CD14-positive monocyte (primary cell): ENCODE results near the gene EEIG2. TPM values are rescaled to one million over a fixed set of nuclear protein-coding genes. Genes with fewer than 3 reads are reported as not detected.
A peak's percentile ranks its signal among the peaks of the same experiment; 100 is the strongest.
"Not testable (repeated sequence)": the region's sequence is repeated elsewhere in the genome, so short reads cannot be mapped to it uniquely, and the experiment has no call there.

Experiments used
- DNase-seq, 3 donors: peaks; one replicate each; pipeline ENCODE4 v3.0.0-alpha.2; 2011 to 2022
- H2AFZ ChIP-seq: 2 replicates; pipeline ENCODE4 v1.6.0; 2012; ENCODE audit warnings: mild to moderate bottlenecking, low read depth, low read length, inconsistent platforms; ENCODE audit not compliant: insufficient read depth, poor library complexity, severe bottlenecking
- H3K27ac ChIP-seq, 2 donors: 1 replicate in 1 of 2; 2 replicates in 1 of 2; pipeline ENCODE4 v1.5.1; 2012 to 2013; ENCODE audit warnings: low read length in 2 of 2, control low read depth in 1 of 2, inconsistent platforms in 1 of 2, low read depth in 1 of 2, mild to moderate bottlenecking in 1 of 2
- H3K27me3 ChIP-seq, 2 donors: one replicate each; pipeline versions ENCODE4 v1.6.0 to v1.6.1; 2011 to 2013; ENCODE audit warnings: low read length in 2 of 2; ENCODE audit not compliant: control insufficient read depth in 2 of 2, insufficient read depth in 2 of 2
- H3K36me3 ChIP-seq, 2 donors: replicated peaks in 1 of 2; 1 replicate in 1 of 2; 2 replicates in 1 of 2; pipeline versions ENCODE4 v1.5.1 to v1.6.1; 2012 to 2013; ENCODE audit warnings: low read length in 2 of 2, control low read depth in 1 of 2, inconsistent platforms in 1 of 2, mild to moderate bottlenecking in 1 of 2; ENCODE audit not compliant: insufficient read depth in 2 of 2, control insufficient read depth in 1 of 2
- H3K4me1 ChIP-seq, 2 donors: 1 replicate in 1 of 2; 2 replicates in 1 of 2; pipeline versions ENCODE4 v1.5.1 to v1.6.1; 2012 to 2013; ENCODE audit warnings: low read length in 2 of 2, control low read depth in 1 of 2, inconsistent platforms in 1 of 2, mild to moderate bottlenecking in 1 of 2, moderate library complexity in 1 of 2; ENCODE audit not compliant: insufficient read depth in 2 of 2, control insufficient read depth in 1 of 2
- H3K4me2 ChIP-seq: replicated peaks from 2 replicates; pipeline ENCODE3; 2012; ENCODE audit warnings: low read length, moderate library complexity, mild to moderate bottlenecking; ENCODE audit not compliant: poor library complexity, severe bottlenecking; ENCODE audit errors: extremely low read depth
- H3K4me3 ChIP-seq, 3 experiments: fragments of 200-600 bp in 1 of 3; sonication (generic) in 1 of 3; replicated peaks in 1 of 3; 1 replicate in 2 of 3; 2 replicates in 1 of 3; pipeline ENCODE4 v1.5.1; 2011 to 2013; ENCODE audit warnings: low read length in 3 of 3, mild to moderate bottlenecking in 3 of 3, control low read depth in 2 of 3, low read depth in 2 of 3, inconsistent platforms in 1 of 3, moderate library complexity in 1 of 3
- H3K79me2 ChIP-seq: 2 replicates; pipeline ENCODE4 v1.6.0; 2012; ENCODE audit warnings: mild to moderate bottlenecking, control low read depth, inconsistent platforms, low read length, moderate library complexity; ENCODE audit not compliant: insufficient read depth
- H3K9ac ChIP-seq: 2 replicates; pipeline ENCODE4 v1.6.0; 2017; ENCODE audit warnings: low read length, mild to moderate bottlenecking; ENCODE audit not compliant: insufficient read depth, poor library complexity, severe bottlenecking
- H3K9me3 ChIP-seq, 2 donors: replicated peaks in 1 of 2; 1 replicate in 1 of 2; 2 replicates in 1 of 2; pipeline versions ENCODE4 v1.5.1 to v1.6.1; 2012 to 2013; ENCODE audit warnings: low read length in 2 of 2, control low read depth in 1 of 2; ENCODE audit not compliant: control insufficient read depth in 1 of 2, insufficient read depth in 1 of 2
- H4K20me1 ChIP-seq: 2 replicates; pipeline ENCODE4 v1.6.0; 2012; ENCODE audit warnings: mild to moderate bottlenecking, low read length, control low read depth, moderate library complexity; ENCODE audit not compliant: insufficient read depth
- H3K27ac Mint-ChIP-seq, 7 donors: one replicate each; pipeline ENCODE4 v1.8.0; 2020; ENCODE audit warnings: mild to moderate bottlenecking in 7 of 7, mixed read lengths in 7 of 7, moderate library complexity in 6 of 7, inconsistent platforms in 2 of 7
- H3K27me3 Mint-ChIP-seq, 3 donors: one replicate each; pipeline ENCODE4 v1.8.0; 2021 to 2022; ENCODE audit warnings: low read depth in 3 of 3, mild to moderate bottlenecking in 3 of 3, mixed read lengths in 3 of 3, moderate library complexity in 3 of 3, inconsistent platforms in 1 of 3
- H3K36me3 Mint-ChIP-seq, 2 donors: one replicate each; pipeline ENCODE4 v1.8.0; 2020; ENCODE audit warnings: mixed read lengths in 2 of 2, inconsistent platforms in 1 of 2, mild to moderate bottlenecking in 1 of 2
- H3K4me1 Mint-ChIP-seq: one replicate; pipeline ENCODE4 v1.8.0; 2020; ENCODE audit warnings: mild to moderate bottlenecking, mixed read lengths
- H3K4me3 Mint-ChIP-seq, 2 donors: one replicate each; pipeline ENCODE4 v1.8.0; 2020; ENCODE audit warnings: mild to moderate bottlenecking in 2 of 2, mixed read lengths in 2 of 2, moderate library complexity in 1 of 2
- H3K9me3 Mint-ChIP-seq, 7 donors: one replicate each; pipeline ENCODE4 v1.8.0; 2020 to 2022; ENCODE audit warnings: mixed read lengths in 7 of 7, mild to moderate bottlenecking in 6 of 7, moderate library complexity in 6 of 7, inconsistent platforms in 2 of 7
- CTCF ChIP-seq: fragments of 200-600 bp; IDR thresholded peaks from one replicate; pipeline ENCODE4 v1.8.0; 2022; ENCODE audit warnings: antibody characterized with exemption, mild to moderate bottlenecking
- WGBS: methylation state at CpG from one replicate; pipeline ENCODE4 v1.1.5; 2013; ENCODE audit warnings: missing lambda C conversion rate; ENCODE audit not compliant: insufficient coverage; 5-methylcytosine and 5-hydroxymethylcytosine counted together
- intact Hi-C, 2 donors: fragments of 100-400 bp; cut with micrococcal nuclease; formaldehyde crosslinking; loops; one replicate each; pipeline versions ENCODE4 v1.15.0 to v1.15.1; 2023
- polyA plus RNA-seq, 3 donors: library from polyadenylated mRNA; depleted of rRNA in 1 of 3; unstranded in 2 of 3; stranded (reverse) in 1 of 3; fragments of 300-500 nt in 2 of 3; fragments of >200 nt in 1 of 3; fragmentation: Illumina TruSeq in 2 of 3; gene quantifications; 1 replicate in 2 of 3; 2 replicates in 1 of 3; pipeline ENCODE4 v1.2.3, GENCODE V29; 2012 to 2021

The EEIG2 gene
- polyA plus RNA-seq, 3 donors, result 1.4 to 8.4 (median 4.3) TPM

DNA sequence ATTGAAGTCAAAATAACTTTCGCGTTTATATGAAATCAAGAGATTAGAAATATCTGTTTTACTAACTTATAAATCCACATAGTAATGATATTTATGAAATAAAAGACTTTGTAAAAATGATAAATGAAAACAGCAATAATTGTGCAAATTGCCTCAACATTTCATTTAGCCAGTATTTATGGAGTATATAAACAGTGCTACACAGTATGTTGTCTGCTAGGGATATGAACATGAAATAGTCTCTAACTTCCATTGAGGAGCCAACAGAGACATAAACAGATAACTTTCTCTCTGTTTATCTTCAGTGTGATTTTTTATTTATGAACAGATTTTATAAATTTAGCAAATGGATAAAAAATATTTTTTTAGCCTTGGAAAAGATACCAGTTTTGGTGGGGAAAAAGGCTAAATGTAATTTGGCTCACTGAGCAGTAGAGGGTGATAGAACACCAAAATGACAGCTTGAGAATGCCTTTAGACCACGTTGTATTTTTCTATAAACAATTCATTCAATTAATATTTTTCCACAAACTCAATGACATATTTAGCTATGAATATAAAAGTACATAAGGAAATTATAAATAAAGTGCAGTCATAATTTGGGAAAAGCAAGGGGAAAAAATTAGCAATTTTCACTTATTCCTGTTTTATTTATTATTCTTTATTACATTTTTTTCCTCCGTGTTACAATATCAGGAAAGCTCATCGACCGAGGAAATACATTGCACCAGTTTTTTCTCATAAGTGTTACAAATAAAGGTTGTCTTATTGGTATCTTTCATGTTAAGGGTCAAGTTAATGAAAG, 47.5 kb upstream of the EEIG2 start:
- Mint-ChIP-seq H3K4me1 (peaks cover 5% of the 10 kb centered on the region), H3K27me3 (peaks cover 8 to 15% (median 14%) of the 10 kb centered on the region in 3 donors), H3K4me3 (no peak overlapping the region), H3K36me3 (no peaks in the 10 kb centered on the region), H3K9me3 (no peaks in the 10 kb centered on the region), H3K27ac (no peak overlapping the region)
- Histone ChIP-seq H3K36me3 (no peaks in the 10 kb centered on the region), H3K27me3 (peaks cover 18 to 26% of the 10 kb centered on the region in 2 donors), H3K4me2 (no peak overlapping the region), H3K79me2 (no peaks in the 10 kb centered on the region), H2AFZ (no peak overlapping the region), H3K9me3 (no peaks in the 10 kb centered on the region), H4K20me1 (no peaks in the 10 kb centered on the region), H3K9ac (no peak overlapping the region), H3K27ac (no peak overlapping the region), H3K4me1 (peaks cover 3 to 5% of the 10 kb centered on the region in 2 donors), H3K4me3 (no peak overlapping the region)
- peak; percentile 95 for TF ChIP-seq CTCF
- DNase-seq, result peak; percentile 30 to 60 (median 48)
- intact Hi-C loops, result loop anchor here (1.0 to 5.0 kb wide), 4 partner anchors 48 to 130 kb away; partner anchors contain the start of gene EEIG2 (in 1 of the 2)
- WGBS, result no CpG with 5 or more reads among the region's 6 CpGs

DNA sequence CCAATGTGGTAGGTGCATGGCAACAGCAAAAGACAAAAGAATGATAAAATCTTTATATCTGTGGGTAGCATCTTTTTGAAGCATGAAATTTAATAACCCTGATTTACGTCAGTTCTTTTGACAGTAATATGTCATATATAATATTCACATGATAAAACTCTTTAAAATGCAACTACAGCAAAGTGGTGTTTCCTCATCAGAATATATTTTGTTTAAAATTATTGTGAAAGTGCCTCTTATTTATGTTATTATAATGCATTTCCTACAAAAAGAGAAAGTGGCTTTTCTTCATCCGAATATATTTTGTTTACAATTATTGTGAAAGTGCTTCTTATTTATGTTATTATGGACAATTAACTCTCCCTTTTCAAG, 46.9 kb upstream of the EEIG2 start:
- H3K36me3 ChIP-seq, result no peaks in the 10 kb centered on the region
- no peak overlapping the region for H2AFZ ChIP-seq
- TF ChIP-seq CTCF, result no peak
- H3K4me3 ChIP-seq, result no peak overlapping the region
- H3K79me2 ChIP-seq, result no peaks in the 10 kb centered on the region
- H3K4me2 ChIP-seq, result no peak overlapping the region
- H3K27me3 Mint-ChIP-seq, result peaks cover 8 to 15% (median 14%) of the 10 kb centered on the region in 3 donors
- no peak overlapping the region for H3K4me3 Mint-ChIP-seq
- peaks cover 18 to 26% of the 10 kb centered on the region in 2 donors for H3K27me3 ChIP-seq
- DNase-seq, result no peak
- H3K36me3 Mint-ChIP-seq, result no peaks in the 10 kb centered on the region
- no peaks in the 10 kb centered on the region for H3K9me3 ChIP-seq
- WGBS, result no CpG with 5 or more reads among the region's 2 CpGs
- peaks cover under 1% of the 10 kb centered on the region for H3K4me1 Mint-ChIP-seq
- no peaks in the 10 kb centered on the region for H3K4me1 ChIP-seq
- intact Hi-C loops, result loop anchor here (1.0 to 5.0 kb wide), 4 partner anchors 48 to 130 kb away; partner anchors contain the start of gene EEIG2 (in 1 of the 2)
- H3K27ac Mint-ChIP-seq, result no peak overlapping the region
- H3K9me3 Mint-ChIP-seq, result peaks cover 0 to 1% (median 0%) of the 10 kb centered on the region in 7 donors
- no peaks in the 10 kb centered on the region for H4K20me1 ChIP-seq
- H3K9ac ChIP-seq, result no peak overlapping the region
- no peak overlapping the region for H3K27ac ChIP-seq

DNA sequence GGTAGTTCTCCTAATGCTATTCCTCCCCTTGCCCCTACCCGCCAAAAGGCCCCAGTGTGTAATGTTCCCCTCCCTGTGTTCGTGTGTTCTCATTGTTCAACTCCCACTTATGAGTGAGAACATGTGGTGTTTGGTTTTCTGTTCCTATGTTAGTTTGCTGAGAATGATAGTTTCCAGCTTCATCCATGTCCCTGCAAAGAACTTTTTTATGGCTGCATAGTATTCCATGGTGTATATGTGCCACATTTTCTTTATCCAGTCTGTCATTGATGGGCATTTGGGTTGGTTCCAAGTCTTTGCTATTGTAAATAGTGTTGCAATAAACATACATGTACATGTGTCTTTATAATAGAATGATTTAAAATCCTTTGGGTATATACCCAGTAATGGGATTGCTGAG, 46.0 kb upstream of the EEIG2 start:
- no CpG with 5 or more reads among the region's 2 CpGs for WGBS
- not testable (repeated sequence) for H3K4me3 ChIP-seq, H3K36me3 Mint-ChIP-seq, H3K9ac ChIP-seq, H3K36me3 ChIP-seq, H3K27ac ChIP-seq, H3K4me2 ChIP-seq, H3K79me2 ChIP-seq, H3K9me3 ChIP-seq, H2AFZ ChIP-seq, H3K9me3 Mint-ChIP-seq, DNase-seq, H3K27ac Mint-ChIP-seq, H3K4me3 Mint-ChIP-seq, H3K4me1 Mint-ChIP-seq, H4K20me1 ChIP-seq, H3K4me1 ChIP-seq
- peaks cover 6 to 14% (median 13%) of the 10 kb centered on the region in 3 donors for H3K27me3 Mint-ChIP-seq
- peaks cover 12 to 21% of the 10 kb centered on the region in 2 donors for H3K27me3 ChIP-seq
- intact Hi-C loops, result loop anchor here (1.0 to 5.0 kb wide), 4 partner anchors 47 to 129 kb away; partner anchors contain the start of gene EEIG2 (in 1 of the 2)
